ENCODE data around the gene CPEB2.

Gene CPEB2

DNA sequence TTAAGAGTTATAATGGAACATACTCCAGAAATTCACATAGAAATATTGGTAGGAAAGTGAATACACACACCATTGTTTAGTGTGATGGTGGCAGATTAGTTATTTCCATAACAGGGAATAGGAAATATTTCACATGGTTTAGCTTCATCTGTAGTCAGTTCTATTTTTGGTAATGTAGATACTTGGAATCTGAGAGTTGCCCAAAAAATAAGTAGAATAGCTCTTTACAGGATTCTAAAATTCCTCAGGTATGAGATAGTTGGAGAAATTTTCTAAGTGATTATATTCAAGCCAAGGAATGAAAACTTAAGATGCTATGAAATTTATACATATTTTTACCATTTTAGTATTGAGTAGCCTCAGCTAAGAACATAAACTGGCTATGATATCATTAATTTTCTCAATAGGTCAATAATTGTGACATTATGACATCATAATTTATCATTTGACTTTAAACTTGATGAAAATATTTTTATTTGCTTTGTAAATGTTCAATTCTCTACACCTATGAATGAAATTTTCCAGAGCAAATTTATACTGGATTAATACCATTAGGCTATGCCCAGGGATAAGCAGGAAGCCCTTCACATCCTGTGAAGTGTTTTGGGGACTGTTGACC, 35.8 kb downstream of the CPEB2 start:
- H3K27me3 ChIP-seq (replicated peaks) = no peaks in the 10 kb centered on the region
- in situ Hi-C loops (cut with HindIII; ENCODE audit: low pct_ligation_motif_present, low sequenced_read_pairs) = no loop called here
- H3K4me3 ChIP-seq (ENCODE audit: low read depth, low read length) = no peak overlapping the region
- H3K27ac ChIP-seq = no peak overlapping the region
- H3K36me3 ChIP-seq (replicated peaks) = peaks cover 25% of the 10 kb centered on the region
- DNase-seq = no peak
- no peak for TF ChIP-seq CTCF (IDR thresholded peaks at IDR 0.05; ENCODE audit: low read depth, low read length, missing control alignments)

DNA sequence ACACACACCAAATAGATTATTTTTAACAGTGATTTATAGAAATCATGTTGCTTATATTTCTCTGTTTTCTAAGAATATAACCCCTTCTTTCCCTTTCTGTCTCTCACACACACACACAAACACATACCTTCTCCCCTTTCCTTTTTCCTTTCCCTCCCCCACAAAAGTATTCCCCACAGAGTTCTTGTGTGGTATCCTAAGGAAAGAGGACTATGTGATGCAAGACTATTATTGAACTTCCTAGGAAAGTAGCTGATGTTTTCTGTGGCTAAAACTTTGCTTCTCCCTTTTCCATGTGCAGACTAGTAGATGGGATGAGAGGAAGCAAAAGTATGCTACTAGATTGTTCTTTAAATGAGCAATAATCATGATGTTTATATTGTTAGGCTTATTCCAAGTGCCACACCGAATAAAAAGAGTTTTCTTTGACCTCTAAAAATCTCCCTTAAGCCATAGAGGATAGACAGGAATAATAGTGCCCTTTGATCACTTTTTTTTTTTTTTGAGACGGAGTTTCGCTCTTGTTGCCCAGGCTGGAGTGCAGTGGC, 38.7 kb downstream of the CPEB2 start:
- Histone ChIP-seq H3K27ac (no peak overlapping the region), H3K27me3 (replicated peaks) (no peaks in the 10 kb centered on the region), H3K36me3 (replicated peaks) (peaks cover 7% of the 10 kb centered on the region), H3K4me3 (ENCODE audit: low read depth, low read length) (no peak overlapping the region)
- no peak for TF ChIP-seq CTCF (IDR thresholded peaks at IDR 0.05; ENCODE audit: low read depth, low read length, missing control alignments)
- in situ Hi-C loops (cut with HindIII; ENCODE audit: low pct_ligation_motif_present, low sequenced_read_pairs) = no loop called here
- DNase-seq = no peak

- Histone ChIP-seq H3K36me3 (replicated peaks) (peaks cover 9% of the 10 kb centered on the region), H3K4me3 (ENCODE audit: low read depth, low read length) (no peak overlapping the region), H3K27ac (peak overlapping the region; percentile 2), H3K27me3 (replicated peaks) (no peaks in the 10 kb centered on the region)
- in situ Hi-C loops (cut with HindIII; ENCODE audit: low pct_ligation_motif_present, low sequenced_read_pairs) = no loop called here
- no peak for DNase-seq
- TF ChIP-seq CTCF (IDR thresholded peaks at IDR 0.05; ENCODE audit: low read depth, low read length, missing control alignments) = no peak
These were observed 40.4 kb downstream of the CPEB2 start for GRCh38 chr4:15042529-15043167.

- Histone ChIP-seq H3K27me3 (replicated peaks) (no peaks in the 10 kb centered on the region), H3K36me3 (replicated peaks) (peaks cover 9% of the 10 kb centered on the region), H3K27ac (peak overlapping the region; percentile 2), H3K4me3 (ENCODE audit: low read depth, low read length) (no peak overlapping the region)
- in situ Hi-C loops (cut with HindIII; ENCODE audit: low pct_ligation_motif_present, low sequenced_read_pairs) = no loop called here
- no peak for DNase-seq
- TF ChIP-seq CTCF (IDR thresholded peaks at IDR 0.05; ENCODE audit: low read depth, low read length, missing control alignments) = peak; percentile 42
These were observed 40.9 kb downstream of the CPEB2 start for GRCh38 chr4:15043226-15043625.

DNA sequence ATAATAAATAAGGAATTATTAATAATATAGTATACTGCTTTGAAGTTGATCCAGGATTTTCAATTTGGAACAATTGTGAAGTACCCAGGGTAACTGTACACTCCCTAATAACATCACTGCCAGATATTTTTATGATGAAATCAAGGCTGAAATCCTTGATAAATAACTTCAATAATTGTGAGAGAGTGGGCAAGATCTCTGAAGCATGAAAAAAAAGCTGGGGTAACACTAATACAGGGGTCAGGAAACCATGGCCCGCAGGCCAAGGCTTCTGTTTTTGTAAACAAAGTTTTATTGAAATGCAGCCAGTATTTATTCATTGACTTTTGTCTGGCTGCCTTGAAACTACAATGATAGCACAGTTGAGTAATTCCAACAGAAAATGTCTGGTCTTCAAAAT, 41.6 kb downstream of the CPEB2 start:
- in situ Hi-C loops (cut with HindIII; ENCODE audit: low pct_ligation_motif_present, low sequenced_read_pairs) = no loop called here

More for the DNA sequence above, 41.6 kb downstream of the CPEB2 start:
- peaks cover 5% of the 10 kb centered on the region for H3K36me3 ChIP-seq (replicated peaks)
- H3K27me3 ChIP-seq (replicated peaks) = no peaks in the 10 kb centered on the region
- no peak overlapping the region for H3K27ac ChIP-seq
- no peak for TF ChIP-seq CTCF (IDR thresholded peaks at IDR 0.05; ENCODE audit: low read depth, low read length, missing control alignments)
- no peak overlapping the region for H3K4me3 ChIP-seq (ENCODE audit: low read depth, low read length)
- DNase-seq = no peak
